GM23338 (cell line): ENCODE measurements around the gene CCDC106. TPM values are rescaled to one million over a fixed set of nuclear protein-coding genes. Genes with fewer than 3 reads are reported as not detected.
A peak's percentile ranks its signal among the peaks of the same experiment; 100 is the strongest.

Experiments used
- ATAC-seq: fragments of 200-7000 bp; cut with Tn5 transposase; 3 replicates; pipeline ENCODE4 v1.9.1; 2020
- DNase-seq: peaks from one replicate; pipeline ENCODE4 v3.0.0-alpha.2; 2015; ENCODE audit warnings: low spot score
- H2AFZ ChIP-seq: fragments of 200-600 bp; sonication (generic); 2 replicates; pipeline ENCODE4 v1.8.0; 2016; ENCODE audit warnings: antibody characterized with exemption, mild to moderate bottlenecking, moderate library complexity
- H3F3A ChIP-seq: fragments of 200-600 bp; sonication (generic); replicated peaks from 2 replicates; pipeline ENCODE4 v1.8.0; 2017; ENCODE audit warnings: antibody characterized with exemption, mixed run types, low read depth
- H3K27ac ChIP-seq: fragments of 200-600 bp; sonication (generic); 2 replicates; pipeline ENCODE4 v1.6.1; 2016; ENCODE audit warnings: low read depth
- H3K27me3 ChIP-seq: fragments of 200-600 bp; sonication (generic); 2 replicates; pipeline ENCODE4 v1.8.0; 2016; ENCODE audit warnings: mild to moderate bottlenecking, mixed run types, moderate library complexity; ENCODE audit not compliant: insufficient read depth
- H3K36me3 ChIP-seq: fragments of 200-600 bp; sonication (generic); 2 replicates; pipeline ENCODE4 v1.8.0; 2016; ENCODE audit warnings: mild to moderate bottlenecking; ENCODE audit not compliant: insufficient read depth
- H3K4me1 ChIP-seq: fragments of 200-600 bp; sonication (generic); 2 replicates; pipeline ENCODE4 v1.8.0; 2016; ENCODE audit warnings: mild to moderate bottlenecking, moderate library complexity; ENCODE audit not compliant: insufficient read depth
- H3K4me2 ChIP-seq: fragments of 200-600 bp; sonication (generic); 2 replicates; pipeline ENCODE4 v1.7.1; 2017; ENCODE audit warnings: mixed run types
- H3K4me3 ChIP-seq: fragments of 200-600 bp; sonication (generic); 2 replicates; pipeline ENCODE4 v1.6.1; 2016; ENCODE audit warnings: mixed run types
- H3K79me2 ChIP-seq: fragments of 200-600 bp; sonication (generic); replicated peaks from 2 replicates; pipeline ENCODE4 v1.8.0; 2017; ENCODE audit warnings: mild to moderate bottlenecking; ENCODE audit not compliant: insufficient read depth
- H3K9me2 ChIP-seq: fragments of 200-600 bp; sonication (generic); 2 replicates; pipeline ENCODE4 v1.8.0; 2017; ENCODE audit not compliant: insufficient read depth
- H4K20me1 ChIP-seq: fragments of 200-600 bp; sonication (generic); replicated peaks from 2 replicates; pipeline ENCODE4 v1.8.0; 2017; ENCODE audit warnings: mild to moderate bottlenecking; ENCODE audit not compliant: insufficient read depth
- H3K27ac Mint-ChIP-seq: 2 replicates; pipeline ENCODE4 v1.8.0; 2020; ENCODE audit warnings: inconsistent platforms, mild to moderate bottlenecking, moderate library complexity, mixed read lengths
- H3K27me3 Mint-ChIP-seq: 3 replicates; pipeline ENCODE4 v1.8.0; 2022; ENCODE audit warnings: low read depth, mild to moderate bottlenecking, moderate library complexity, mixed read lengths, inconsistent platforms; ENCODE audit not compliant: insufficient read depth, poor library complexity
- H3K36me3 Mint-ChIP-seq: 3 replicates; pipeline ENCODE4 v1.8.0; 2021; ENCODE audit warnings: low read depth, mild to moderate bottlenecking, inconsistent platforms, moderate library complexity, mixed read lengths
- H3K4me1 Mint-ChIP-seq: 3 replicates; pipeline ENCODE4 v1.8.0; 2020; ENCODE audit warnings: mild to moderate bottlenecking, inconsistent platforms, mixed read lengths
- H3K4me3 Mint-ChIP-seq: 3 replicates; pipeline ENCODE4 v1.8.0; 2021; ENCODE audit warnings: moderate library complexity, mild to moderate bottlenecking, inconsistent platforms, mixed read lengths
- H3K9me3 Mint-ChIP-seq: 3 replicates; pipeline ENCODE4 v1.8.0; 2020; ENCODE audit warnings: moderate library complexity, mild to moderate bottlenecking, inconsistent platforms, mixed read lengths
- CREB1 ChIP-seq: fragments of 250-450 bp; sonication (Bioruptor Pico); IDR thresholded peaks from 2 replicates; pipeline ENCODE4 v1.5.0; 2020; ENCODE audit warnings: low read depth, mild to moderate bottlenecking, moderate library complexity
- ETS1 ChIP-seq: IDR thresholded peaks from 2 replicates; pipeline ENCODE4 v1.6.1; 2016; ENCODE audit warnings: antibody characterized with exemption
- EZH2 ChIP-seq: fragments of 200-600 bp; sonication (generic); IDR thresholded peaks from one replicate; pipeline ENCODE4 v1.8.0; 2017; ENCODE audit warnings: antibody characterized with exemption, mild to moderate bottlenecking, low read depth; ENCODE audit not compliant: unreplicated experiment
- EZH2phosphoT487 ChIP-seq: fragments of 200-600 bp; sonication (generic); IDR thresholded peaks from one replicate; pipeline ENCODE4 v1.8.1; 2018; ENCODE audit warnings: antibody characterized with exemption; ENCODE audit not compliant: unreplicated experiment
- JUNB ChIP-seq: IDR thresholded peaks from one replicate; pipeline ENCODE4 v1.6.1; 2016; ENCODE audit warnings: antibody characterized with exemption; ENCODE audit not compliant: unreplicated experiment
- NANOG ChIP-seq: IDR thresholded peaks from 2 replicates; pipeline ENCODE4 v1.6.1; 2016; ENCODE audit warnings: antibody characterized with exemption, borderline replicate concordance
- POLR2AphosphoS5 ChIP-seq: IDR thresholded peaks from 2 replicates; pipeline ENCODE4 v1.6.1; 2016; ENCODE audit warnings: antibody characterized with exemption, low read depth
- STAT1 ChIP-seq: IDR thresholded peaks from one replicate; pipeline ENCODE4 v1.6.1; 2016; ENCODE audit warnings: antibody characterized with exemption; ENCODE audit not compliant: unreplicated experiment
- ZNF114 ChIP-seq: fragments of 250-450 bp; sonication (Bioruptor Pico); IDR thresholded peaks from 2 replicates; pipeline ENCODE4 v1.5.0; 2020; ENCODE audit warnings: mild to moderate bottlenecking, moderate library complexity
- ZNF331 ChIP-seq: fragments of 250-450 bp; sonication (Bioruptor Pico); IDR thresholded peaks from 2 replicates; pipeline ENCODE4 v1.5.0; 2020; ENCODE audit warnings: low read depth, mild to moderate bottlenecking, moderate library complexity
- ZNF462 ChIP-seq: fragments of 250-450 bp; sonication (Bioruptor Pico); IDR thresholded peaks from 2 replicates; pipeline ENCODE4 v1.5.0; 2020; ENCODE audit warnings: mild to moderate bottlenecking, moderate library complexity
- polyA plus RNA-seq: library from polyadenylated mRNA; unstranded; fragments of >200 nt; fragmentation: Nextera tagmentation; extraction: Ambion mirVana; gene quantifications from 2 replicates; pipeline ENCODE4 v1.2.1, GENCODE V29; 2016
- total RNA-seq: library from RNA; depleted of rRNA; stranded (reverse); fragments of >200 nt; shearing (Covaris generic); gene quantifications from 2 replicates; pipeline ENCODE4 v1.2.3, GENCODE V29; 2014
- TF ChIP-seq, protein P1 (sequence below): IDR thresholded peaks from one replicate; pipeline ENCODE4 v1.6.1; 2018; ENCODE audit warnings: antibody characterized with exemption; ENCODE audit not compliant: unreplicated experiment
- TF ChIP-seq, protein P2 (sequence below), 2 experiments: fragments of 200-600 bp in 1 of 2; sonication (generic) in 1 of 2; conservative IDR thresholded peaks; 2 replicates each; pipeline versions ENCODE4 v1.5.1 to v1.6.1; 2016 to 2017; ENCODE audit warnings: antibody characterized with exemption in 2 of 2, low read depth in 2 of 2, mild to moderate bottlenecking in 2 of 2, moderate library complexity in 1 of 2

Gene CCDC106
- total and polyA plus RNA-seq, 2 experiments from 2014 or later: 12.0 to 17.6 TPM

GRCh38 chr19:55702131-55702627 is 54.2 kb downstream of the CCDC106 start:
- ATAC-seq: no peak
- Histone ChIP-seq H3K79me2 (no peaks in the 10 kb centered on the region), H3K27ac (no peak overlapping the region), H3F3A (no peaks in the 10 kb centered on the region; the same call in 1 of the 2 replicates), H4K20me1 (no peaks in the 10 kb centered on the region; the same call in 1 of the 2 replicates), H3K4me3 (no peak overlapping the region), H3K4me1 (peaks cover 6% of the 10 kb centered on the region; the same call in 1 of the 2 replicates), H3K4me2 (no peak overlapping the region), H3K9me2 (no peaks in the 10 kb centered on the region), H2AFZ (no peak overlapping the region), H3K36me3 (no peaks in the 10 kb centered on the region), H3K27me3 (no peaks in the 10 kb centered on the region)
- Mint-ChIP-seq H3K4me3 (no peak overlapping the region), H3K9me3 (peaks cover 53% of the 10 kb centered on the region), H3K27me3 (peaks cover 18% of the 10 kb centered on the region), H3K27ac (no peak overlapping the region), H3K4me1 (no peaks in the 10 kb centered on the region; the same call in 2 of the 3 replicates), H3K36me3 (peaks cover 72% of the 10 kb centered on the region)
- peak; percentile 22 for DNase-seq
- no peak for TF ChIP-seq JUNB
- TF ChIP-seq EZH2: no peak
- no peak for TF ChIP-seq ZNF114 (CRISPR knock-in tag)
- TF ChIP-seq STAT1: no peak
- no peak for TF ChIP-seq POLR2AphosphoS5
- no peak for TF ChIP-seq NANOG
- no peak for TF ChIP-seq CREB1 (CRISPR knock-in tag)
- TF ChIP-seq, protein P1, sequence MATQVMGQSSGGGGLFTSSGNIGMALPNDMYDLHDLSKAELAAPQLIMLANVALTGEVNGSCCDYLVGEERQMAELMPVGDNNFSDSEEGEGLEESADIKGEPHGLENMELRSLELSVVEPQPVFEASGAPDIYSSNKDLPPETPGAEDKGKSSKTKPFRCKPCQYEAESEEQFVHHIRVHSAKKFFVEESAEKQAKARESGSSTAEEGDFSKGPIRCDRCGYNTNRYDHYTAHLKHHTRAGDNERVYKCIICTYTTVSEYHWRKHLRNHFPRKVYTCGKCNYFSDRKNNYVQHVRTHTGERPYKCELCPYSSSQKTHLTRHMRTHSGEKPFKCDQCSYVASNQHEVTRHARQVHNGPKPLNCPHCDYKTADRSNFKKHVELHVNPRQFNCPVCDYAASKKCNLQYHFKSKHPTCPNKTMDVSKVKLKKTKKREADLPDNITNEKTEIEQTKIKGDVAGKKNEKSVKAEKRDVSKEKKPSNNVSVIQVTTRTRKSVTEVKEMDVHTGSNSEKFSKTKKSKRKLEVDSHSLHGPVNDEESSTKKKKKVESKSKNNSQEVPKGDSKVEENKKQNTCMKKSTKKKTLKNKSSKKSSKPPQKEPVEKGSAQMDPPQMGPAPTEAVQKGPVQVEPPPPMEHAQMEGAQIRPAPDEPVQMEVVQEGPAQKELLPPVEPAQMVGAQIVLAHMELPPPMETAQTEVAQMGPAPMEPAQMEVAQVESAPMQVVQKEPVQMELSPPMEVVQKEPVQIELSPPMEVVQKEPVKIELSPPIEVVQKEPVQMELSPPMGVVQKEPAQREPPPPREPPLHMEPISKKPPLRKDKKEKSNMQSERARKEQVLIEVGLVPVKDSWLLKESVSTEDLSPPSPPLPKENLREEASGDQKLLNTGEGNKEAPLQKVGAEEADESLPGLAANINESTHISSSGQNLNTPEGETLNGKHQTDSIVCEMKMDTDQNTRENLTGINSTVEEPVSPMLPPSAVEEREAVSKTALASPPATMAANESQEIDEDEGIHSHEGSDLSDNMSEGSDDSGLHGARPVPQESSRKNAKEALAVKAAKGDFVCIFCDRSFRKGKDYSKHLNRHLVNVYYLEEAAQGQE: no peak
- no peak for TF ChIP-seq EZH2phosphoT487
- no peak for TF ChIP-seq ZNF331 (CRISPR knock-in tag)
- TF ChIP-seq ETS1: no peak
- TF ChIP-seq ZNF462 (CRISPR knock-in tag): no peak
- TF ChIP-seq, protein P2, sequence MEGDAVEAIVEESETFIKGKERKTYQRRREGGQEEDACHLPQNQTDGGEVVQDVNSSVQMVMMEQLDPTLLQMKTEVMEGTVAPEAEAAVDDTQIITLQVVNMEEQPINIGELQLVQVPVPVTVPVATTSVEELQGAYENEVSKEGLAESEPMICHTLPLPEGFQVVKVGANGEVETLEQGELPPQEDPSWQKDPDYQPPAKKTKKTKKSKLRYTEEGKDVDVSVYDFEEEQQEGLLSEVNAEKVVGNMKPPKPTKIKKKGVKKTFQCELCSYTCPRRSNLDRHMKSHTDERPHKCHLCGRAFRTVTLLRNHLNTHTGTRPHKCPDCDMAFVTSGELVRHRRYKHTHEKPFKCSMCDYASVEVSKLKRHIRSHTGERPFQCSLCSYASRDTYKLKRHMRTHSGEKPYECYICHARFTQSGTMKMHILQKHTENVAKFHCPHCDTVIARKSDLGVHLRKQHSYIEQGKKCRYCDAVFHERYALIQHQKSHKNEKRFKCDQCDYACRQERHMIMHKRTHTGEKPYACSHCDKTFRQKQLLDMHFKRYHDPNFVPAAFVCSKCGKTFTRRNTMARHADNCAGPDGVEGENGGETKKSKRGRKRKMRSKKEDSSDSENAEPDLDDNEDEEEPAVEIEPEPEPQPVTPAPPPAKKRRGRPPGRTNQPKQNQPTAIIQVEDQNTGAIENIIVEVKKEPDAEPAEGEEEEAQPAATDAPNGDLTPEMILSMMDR (conservative IDR thresholded peaks at IDR 0.05; ENCODE audit: low read depth in 2 of 2): no peak
